Breast epithelium (tissue), 4 donors: Measurements from ENCODE around the gene WDR72. TPM values are rescaled to one million over a fixed set of nuclear protein-coding genes. Genes with fewer than 3 reads are reported as not detected.

Experiments
- DNase-seq, 2 donors: peaks; one replicate each; pipeline ENCODE4 v3.0.0-alpha.2; 2019; ENCODE audit warnings: low spot score in 2 of 2
- H3K27ac ChIP-seq, 2 donors: fragments of 200-600 bp; sonication (generic) in 1 of 2; one replicate each; pipeline ENCODE4 v1.5.1; 2016 to 2019; ENCODE audit warnings: mild to moderate bottlenecking in 1 of 2
- H3K27me3 ChIP-seq, 2 donors: fragments of 200-600 bp; sonication (generic) in 1 of 2; one replicate each; pipeline versions ENCODE4 v1.5.1 to v1.6.0; 2017 to 2019; ENCODE audit warnings: control low read depth in 1 of 2, mild to moderate bottlenecking in 1 of 2
- H3K36me3 ChIP-seq: fragments of 200-600 bp; one replicate; pipeline ENCODE4 v1.5.1; 2019
- H3K4me1 ChIP-seq, 2 donors: fragments of 200-600 bp; sonication (generic); one replicate each; pipeline ENCODE4 v1.5.1; 2016 to 2019; ENCODE audit warnings: control low read depth in 1 of 2
- H3K4me3 ChIP-seq, 3 donors: fragments of 200-600 bp; sonication (generic); 1 replicate in 2 of 3; 2 replicates in 1 of 3; pipeline ENCODE4 v1.5.1; 2016 to 2019; ENCODE audit warnings: mild to moderate bottlenecking in 3 of 3, moderate library complexity in 2 of 3
- H3K9me3 ChIP-seq, 2 donors: fragments of 200-600 bp; sonication (generic) in 1 of 2; one replicate each; pipeline ENCODE4 v1.5.1; 2016 to 2019; ENCODE audit warnings: control low read depth in 1 of 2
- CTCF ChIP-seq, 3 donors: fragments of 450-650 bp; IDR thresholded peaks; one replicate each; pipeline ENCODE4 v1.5.1; 2016 to 2017; ENCODE audit warnings: antibody characterized with exemption in 3 of 3, mild to moderate bottlenecking in 3 of 3, moderate library complexity in 3 of 3
- POLR2A ChIP-seq: fragments of 450-650 bp; IDR thresholded peaks from one replicate; pipeline ENCODE4 v1.6.1; 2016; ENCODE audit warnings: antibody characterized with exemption, mild to moderate bottlenecking, moderate library complexity
- POLR2AphosphoS5 ChIP-seq, 3 donors: sonication (generic); formaldehyde crosslinking; IDR thresholded peaks; one replicate each; pipeline ENCODE4 v1.6.1; 2017; ENCODE audit warnings: antibody characterized with exemption in 3 of 3
- intact Hi-C: fragments of 100-400 bp; cut with DNase I; formaldehyde crosslinking; loops from one replicate; pipeline ENCODE4 v1.15.1; 2023; ENCODE audit warnings: low total_unique reads
- total RNA-seq, 3 donors: library from RNA; depleted of rRNA; stranded (reverse); fragments of >200 nt; gene quantifications; one replicate each; pipeline ENCODE4 v1.1.0, GENCODE V29; 2016

The WDR72 gene
- total RNA-seq, 3 donors from 2014 or later, result 0.66 to 1.2 TPM; not detected in 1

GRCh38 chr15:53591041-53591440, 168.4 kb downstream of the WDR72 start:
- intact Hi-C loops, result no loop called here
- TF ChIP-seq CTCF (IDR thresholded peaks at IDR 0.05) (no peak), POLR2AphosphoS5 (IDR thresholded peaks at IDR 0.05) (no peak), POLR2A (no peak)
- no peaks in the 10 kb centered on the region for H3K4me1 ChIP-seq
- no peaks in the 10 kb centered on the region for H3K9me3 ChIP-seq
- no peaks in the 10 kb centered on the region for H3K36me3 ChIP-seq
- H3K27ac ChIP-seq, result no peak overlapping the region
- no peak overlapping the region for H3K4me3 ChIP-seq
- H3K27me3 ChIP-seq, result no peaks in the 10 kb centered on the region
- no peak for DNase-seq

- Histone ChIP-seq H3K4me1 (no peaks in the 10 kb centered on the region), H3K27me3 (no peaks in the 10 kb centered on the region), H3K36me3 (no peaks in the 10 kb centered on the region), H3K27ac (no peak overlapping the region), H3K9me3 (no peaks in the 10 kb centered on the region), H3K4me3 (no peak overlapping the region)
- no peak for DNase-seq
- intact Hi-C loops, result no loop called here
- TF ChIP-seq CTCF (IDR thresholded peaks at IDR 0.05) (no peak), POLR2AphosphoS5 (IDR thresholded peaks at IDR 0.05) (no peak), POLR2A (no peak)
Observed at GRCh38 chr15:53590380-53590779, 169.1 kb downstream of the WDR72 start.

GRCh38 chr15:53589520-53590057, 169.9 kb downstream of the WDR72 start:
- Histone ChIP-seq H3K36me3 (no peaks in the 10 kb centered on the region), H3K4me1 (no peaks in the 10 kb centered on the region), H3K4me3 (no peak overlapping the region), H3K27ac (no peak overlapping the region), H3K9me3 (no peaks in the 10 kb centered on the region), H3K27me3 (no peaks in the 10 kb centered on the region)
- DNase-seq, result no peak
- intact Hi-C loops, result no loop called here
- TF ChIP-seq POLR2A (no peak), CTCF (IDR thresholded peaks at IDR 0.05) (no peak), POLR2AphosphoS5 (IDR thresholded peaks at IDR 0.05) (no peak)

- Histone ChIP-seq H3K4me3 (no peak overlapping the region), H3K36me3 (no peaks in the 10 kb centered on the region), H3K27me3 (no peaks in the 10 kb centered on the region), H3K9me3 (no peaks in the 10 kb centered on the region), H3K4me1 (no peaks in the 10 kb centered on the region), H3K27ac (no peak overlapping the region)
- intact Hi-C loops, result no loop called here
- no peak for DNase-seq
- TF ChIP-seq POLR2AphosphoS5 (IDR thresholded peaks at IDR 0.05), result no peak
- TF ChIP-seq CTCF (IDR thresholded peaks at IDR 0.05), result no peak
- no peak for TF ChIP-seq POLR2A
Observed at GRCh38 chr15:53588773-53589172, 170.7 kb downstream of the WDR72 start.

GRCh38 chr15:53586799-53587198, 172.7 kb downstream of the WDR72 start:
- TF ChIP-seq POLR2A, result no peak
- TF ChIP-seq POLR2AphosphoS5 (IDR thresholded peaks at IDR 0.05), result no peak
- TF ChIP-seq CTCF (IDR thresholded peaks at IDR 0.05), result no peak
- Histone ChIP-seq H3K4me3 (no peak overlapping the region), H3K4me1 (no peaks in the 10 kb centered on the region), H3K27me3 (no peaks in the 10 kb centered on the region), H3K27ac (no peak overlapping the region), H3K9me3 (no peaks in the 10 kb centered on the region), H3K36me3 (no peaks in the 10 kb centered on the region)
- intact Hi-C loops, result no loop called here
- DNase-seq, result no peak
